GM10266 (cell line): Measurements from ENCODE around the gene CLTCL1.

Experiments
- DNase-seq: peaks from one replicate; pipeline ENCODE4 v3.0.0; 2012; ENCODE audit errors: extremely low spot score
- TF ChIP-seq, protein P1 (sequence below): IDR thresholded peaks from 2 replicates; pipeline ENCODE4 v1.5.1; 2012; ENCODE audit warnings: mild to moderate bottlenecking, low read depth; ENCODE audit not compliant: control insufficient read depth, insufficient read depth; ENCODE audit errors: missing control alignments

CLTCL1 gene

DNA sequence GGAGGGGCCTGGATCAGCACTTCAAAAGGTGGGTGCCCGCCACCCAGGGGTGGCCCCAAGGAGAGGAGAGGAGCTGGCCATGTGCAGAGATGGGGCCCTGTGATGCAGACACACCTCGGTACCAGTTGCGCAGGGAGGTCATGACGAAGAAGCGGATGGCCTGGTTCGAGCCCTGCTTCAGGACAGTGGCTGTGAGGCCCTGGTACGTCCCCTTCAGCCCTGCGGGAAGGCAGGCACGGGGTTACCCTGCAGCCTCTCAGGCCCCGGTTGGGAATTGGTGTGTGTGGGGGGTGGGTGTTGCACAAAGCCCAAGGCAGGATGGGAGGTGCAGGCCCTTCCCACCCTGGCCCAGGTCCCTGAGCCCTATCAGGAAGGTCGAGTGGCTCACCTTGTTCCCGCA, 114.8 kb downstream of the CLTCL1 start:
- DNase-seq, result no peak
- TF ChIP-seq, protein P1, sequence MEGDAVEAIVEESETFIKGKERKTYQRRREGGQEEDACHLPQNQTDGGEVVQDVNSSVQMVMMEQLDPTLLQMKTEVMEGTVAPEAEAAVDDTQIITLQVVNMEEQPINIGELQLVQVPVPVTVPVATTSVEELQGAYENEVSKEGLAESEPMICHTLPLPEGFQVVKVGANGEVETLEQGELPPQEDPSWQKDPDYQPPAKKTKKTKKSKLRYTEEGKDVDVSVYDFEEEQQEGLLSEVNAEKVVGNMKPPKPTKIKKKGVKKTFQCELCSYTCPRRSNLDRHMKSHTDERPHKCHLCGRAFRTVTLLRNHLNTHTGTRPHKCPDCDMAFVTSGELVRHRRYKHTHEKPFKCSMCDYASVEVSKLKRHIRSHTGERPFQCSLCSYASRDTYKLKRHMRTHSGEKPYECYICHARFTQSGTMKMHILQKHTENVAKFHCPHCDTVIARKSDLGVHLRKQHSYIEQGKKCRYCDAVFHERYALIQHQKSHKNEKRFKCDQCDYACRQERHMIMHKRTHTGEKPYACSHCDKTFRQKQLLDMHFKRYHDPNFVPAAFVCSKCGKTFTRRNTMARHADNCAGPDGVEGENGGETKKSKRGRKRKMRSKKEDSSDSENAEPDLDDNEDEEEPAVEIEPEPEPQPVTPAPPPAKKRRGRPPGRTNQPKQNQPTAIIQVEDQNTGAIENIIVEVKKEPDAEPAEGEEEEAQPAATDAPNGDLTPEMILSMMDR, result no peak

DNA sequence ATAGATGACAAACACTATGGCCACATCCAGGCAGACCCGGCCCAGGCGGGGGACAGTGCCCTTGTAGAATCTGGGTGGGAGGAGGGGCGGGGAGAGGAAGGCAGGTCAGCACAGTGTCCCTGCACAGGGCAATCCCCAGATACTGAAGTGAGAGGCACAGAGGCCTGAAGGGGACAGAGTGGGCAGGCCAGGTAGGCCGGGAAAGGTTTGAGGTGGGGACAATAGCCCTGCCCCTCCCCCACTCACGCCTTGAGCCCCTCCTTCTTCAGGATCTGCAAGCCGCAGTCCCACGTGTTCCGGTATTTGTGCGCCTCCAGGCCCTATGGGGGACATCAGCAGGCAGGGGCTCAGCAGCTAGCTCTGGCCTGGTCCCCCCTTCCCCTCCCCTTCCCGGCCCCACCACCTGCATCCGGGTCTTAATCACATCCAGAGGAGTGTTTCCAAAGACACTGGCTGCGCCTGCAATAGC, 115.3 kb downstream of the CLTCL1 start:
- DNase-seq, result no peak
- TF ChIP-seq, protein P1, result no peak

DNA sequence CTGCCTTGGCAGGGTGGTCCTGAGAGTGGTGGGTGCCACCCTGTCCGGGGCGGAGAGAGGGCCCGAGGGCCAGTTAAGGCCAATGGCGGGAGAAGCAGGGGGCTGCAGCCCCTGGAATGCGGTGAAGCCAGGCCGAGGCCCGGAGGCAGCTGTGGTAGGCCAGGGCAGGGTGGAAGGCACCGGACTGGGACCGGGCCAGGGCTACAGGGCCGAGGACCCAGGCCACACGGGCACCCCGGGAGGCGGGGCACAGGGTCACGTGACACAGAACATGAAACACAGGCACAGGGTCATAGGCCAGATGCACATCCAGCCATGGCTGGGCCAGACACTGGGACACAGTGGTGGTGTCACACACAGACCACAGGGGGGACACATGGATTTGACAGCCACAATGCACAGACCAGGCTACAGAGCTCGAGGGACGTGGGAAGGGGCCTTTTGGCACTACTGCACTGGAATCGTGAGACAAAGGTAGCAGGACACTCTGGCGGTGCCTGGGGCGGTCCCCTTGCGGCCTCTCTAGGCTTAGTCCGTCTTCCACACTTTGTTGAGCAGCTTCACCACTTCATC, 115.8 kb downstream of the CLTCL1 start:
- TF ChIP-seq, protein P1, result no peak
- no peak for DNase-seq

DNA sequence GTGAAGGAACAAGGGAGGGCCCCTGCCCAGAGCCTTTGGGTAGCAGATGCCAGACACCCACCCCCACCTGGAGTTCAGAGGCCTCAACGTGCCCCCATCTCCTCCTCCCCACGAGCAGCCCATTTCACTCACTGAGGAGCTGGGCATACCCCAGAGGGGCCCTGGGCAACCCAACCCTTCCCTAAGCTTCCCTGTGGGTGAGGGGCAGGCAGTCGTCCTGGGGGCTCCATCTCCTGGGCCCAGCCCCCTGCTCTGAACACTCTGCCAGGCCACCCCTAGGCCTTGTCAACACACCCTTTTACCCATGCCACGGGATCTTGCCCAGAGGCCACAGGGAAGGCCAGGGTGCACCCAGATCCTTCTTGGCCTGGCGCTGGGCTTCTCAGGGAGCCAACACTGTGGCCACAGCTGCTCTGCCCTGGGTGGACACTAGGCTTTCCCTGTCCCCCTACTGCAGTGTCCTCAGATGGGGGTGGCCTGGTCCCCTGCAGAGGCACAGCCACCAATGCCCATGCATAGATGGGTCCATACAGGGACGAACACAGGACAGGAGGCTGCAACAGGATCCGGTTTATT, 116.4 kb downstream of the CLTCL1 start:
- TF ChIP-seq, protein P1, result no peak
- DNase-seq, result no peak

DNA sequence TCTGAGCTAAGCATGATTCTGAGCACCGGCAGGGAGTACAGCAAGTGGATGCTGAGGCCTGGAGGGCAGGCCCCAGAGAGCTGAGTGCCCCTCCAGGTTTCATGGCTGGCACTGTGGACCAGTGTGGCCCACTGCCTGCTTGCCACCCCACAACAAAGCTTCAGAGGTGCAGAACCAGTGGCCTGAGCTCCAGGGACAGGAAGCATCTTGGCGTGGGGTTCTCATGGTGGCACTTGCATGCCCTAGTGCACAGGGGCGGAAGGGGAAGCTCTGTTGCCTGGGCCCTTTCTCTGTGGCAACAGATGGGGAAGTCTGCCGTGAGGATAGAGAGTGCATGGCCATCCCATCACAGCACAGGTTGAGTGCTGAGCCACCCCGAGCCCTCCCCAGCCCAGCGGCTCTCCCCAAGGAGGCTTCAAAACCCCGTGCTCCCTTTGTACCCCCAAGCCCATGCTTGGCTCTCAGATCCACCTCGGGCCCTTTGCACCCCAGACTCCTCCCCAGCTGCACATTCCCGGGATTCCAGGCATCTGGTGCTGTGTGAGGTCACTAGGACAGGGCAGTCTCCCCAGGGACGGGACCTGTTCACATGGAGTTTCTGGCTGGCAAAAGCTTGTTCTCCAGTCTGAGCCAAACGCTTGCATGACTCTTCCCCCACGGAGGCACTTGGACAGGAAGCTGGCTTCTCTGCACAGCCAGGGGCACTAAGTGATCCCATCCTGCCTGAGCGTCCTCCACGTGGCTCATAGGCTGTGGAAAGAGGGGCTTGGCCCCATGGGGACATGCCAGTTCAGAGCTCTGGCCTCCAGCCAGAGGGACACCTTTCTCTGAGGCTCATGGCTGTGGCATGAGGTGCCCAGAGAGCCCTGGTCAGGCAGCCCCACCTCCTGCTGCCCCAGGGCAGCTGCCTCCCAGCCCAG, 117.2 kb downstream of the CLTCL1 start:
- TF ChIP-seq, protein P1, result no peak
- DNase-seq, result no peak

DNA sequence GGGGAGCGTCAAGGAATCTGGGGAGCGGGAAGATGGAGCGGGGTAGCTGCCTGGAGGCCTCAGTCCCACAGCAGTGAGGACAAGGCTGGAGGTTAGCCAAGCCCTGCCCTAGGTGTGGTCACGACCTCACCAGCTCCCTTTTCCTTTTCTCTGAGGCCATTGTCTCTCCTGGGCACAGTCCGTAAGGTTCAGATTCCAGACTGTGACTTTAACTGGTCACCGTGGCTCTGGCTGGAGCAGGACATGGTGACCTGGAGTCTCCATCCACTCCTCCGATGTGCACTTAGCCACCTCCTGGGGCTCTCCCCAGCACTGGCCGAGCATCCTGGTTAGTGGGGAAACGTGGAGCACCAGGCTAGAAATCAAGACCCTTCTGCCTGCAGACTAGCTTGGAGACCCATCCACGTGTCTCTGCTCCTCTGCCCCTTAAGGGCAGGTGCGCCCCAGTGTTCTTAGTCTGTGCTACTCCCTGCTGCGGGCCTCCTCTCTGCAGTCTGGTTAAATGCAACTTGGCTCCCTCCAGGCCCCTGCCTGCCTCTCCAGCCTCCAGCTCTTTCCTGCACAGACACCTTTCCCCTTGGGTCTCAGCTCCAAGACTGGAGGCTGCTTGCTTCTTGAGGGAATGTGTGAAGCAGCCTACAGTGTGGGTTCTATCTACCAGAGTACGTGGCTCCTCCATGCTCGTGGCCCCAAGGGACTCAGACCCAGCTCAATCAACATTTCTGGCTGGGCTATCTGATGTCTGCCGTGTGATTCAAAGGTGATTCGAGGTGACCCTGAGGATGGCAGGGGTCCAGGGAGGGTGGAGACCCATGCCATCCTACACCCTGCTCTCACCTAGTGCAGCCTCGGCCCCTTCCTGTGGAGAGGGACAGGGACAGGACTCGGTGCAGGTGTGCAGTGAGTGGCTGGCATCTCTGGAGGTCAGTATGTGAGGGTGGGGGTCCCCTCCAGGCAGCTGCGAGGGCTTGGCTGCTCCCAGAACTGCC, 118.2 kb downstream of the CLTCL1 start:
- no peak for DNase-seq
- TF ChIP-seq, protein P1, result no peak
